ENCODE measurements around the gene TJP1.
"Not testable (repeated sequence)": the region's sequence is repeated elsewhere in the genome, so short reads cannot be mapped to it uniquely, and the experiment has no call there.

Gene TJP1

DNA sequence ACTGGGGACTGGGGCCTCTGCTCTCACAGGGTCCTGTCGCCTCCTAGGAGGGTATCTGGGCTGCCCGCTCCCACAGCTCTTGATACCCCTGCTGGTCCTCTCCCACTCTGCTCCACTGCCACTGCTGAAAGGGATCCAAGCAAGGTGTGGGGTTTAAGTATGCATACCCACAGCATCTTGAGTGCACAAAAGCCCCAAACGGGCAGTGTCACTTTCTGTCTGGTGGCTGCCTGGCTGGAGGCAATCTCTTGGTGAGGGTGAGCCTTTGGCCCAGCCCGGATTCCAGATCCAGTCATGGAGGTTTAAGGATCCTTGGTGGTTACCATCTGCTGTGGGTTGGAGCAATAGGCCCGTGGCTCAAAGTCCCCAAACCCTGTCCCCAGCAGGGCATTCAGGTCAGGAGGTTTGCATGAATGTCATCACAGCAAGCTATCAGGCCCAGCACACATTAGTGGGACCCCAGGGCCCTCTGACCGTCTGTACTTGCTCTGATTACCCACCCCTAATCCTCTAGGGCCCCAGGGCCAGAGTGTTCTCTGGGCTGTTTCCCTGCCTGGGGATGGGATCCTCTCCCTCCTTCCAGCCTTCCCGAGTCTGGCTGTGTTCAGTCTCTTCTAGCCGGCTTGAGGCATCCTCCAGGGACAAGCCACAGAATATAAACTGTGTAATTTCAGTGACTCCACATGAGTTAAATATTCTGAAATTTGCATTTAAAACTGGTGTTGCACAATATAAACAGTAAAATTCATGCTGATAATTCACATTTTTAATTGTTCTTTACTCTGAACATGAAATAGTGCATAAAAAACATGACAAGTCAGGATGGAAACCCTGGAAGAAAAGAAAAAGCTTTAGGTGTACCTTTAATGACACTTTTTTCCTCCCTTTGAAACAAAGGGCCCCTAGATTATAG lies 4.9 kb upstream of the TJP1 start:
- in situ Hi-C loops (cut with HindIII; ENCODE audit: low pct_unique_long_range_greater_than_20kb, low sequenced_read_pairs), result no loop called here
- no peak for DNase-seq (ENCODE audit: low read depth in 1 of 2, low spot score in 1 of 2)
- no peak for TF ChIP-seq JUND (IDR thresholded peaks at IDR 0.05; ENCODE audit: low read depth)

GRCh38 chr15:29825227-29825626 lies 3.0 kb upstream of the TJP1 start:
- DNase-seq (ENCODE audit: low read depth in 1 of 2, low spot score in 1 of 2), result no peak
- TF ChIP-seq JUND (IDR thresholded peaks at IDR 0.05; ENCODE audit: low read depth), result no peak
- in situ Hi-C loops (cut with HindIII; ENCODE audit: low pct_unique_long_range_greater_than_20kb, low sequenced_read_pairs), result no loop called here

DNA sequence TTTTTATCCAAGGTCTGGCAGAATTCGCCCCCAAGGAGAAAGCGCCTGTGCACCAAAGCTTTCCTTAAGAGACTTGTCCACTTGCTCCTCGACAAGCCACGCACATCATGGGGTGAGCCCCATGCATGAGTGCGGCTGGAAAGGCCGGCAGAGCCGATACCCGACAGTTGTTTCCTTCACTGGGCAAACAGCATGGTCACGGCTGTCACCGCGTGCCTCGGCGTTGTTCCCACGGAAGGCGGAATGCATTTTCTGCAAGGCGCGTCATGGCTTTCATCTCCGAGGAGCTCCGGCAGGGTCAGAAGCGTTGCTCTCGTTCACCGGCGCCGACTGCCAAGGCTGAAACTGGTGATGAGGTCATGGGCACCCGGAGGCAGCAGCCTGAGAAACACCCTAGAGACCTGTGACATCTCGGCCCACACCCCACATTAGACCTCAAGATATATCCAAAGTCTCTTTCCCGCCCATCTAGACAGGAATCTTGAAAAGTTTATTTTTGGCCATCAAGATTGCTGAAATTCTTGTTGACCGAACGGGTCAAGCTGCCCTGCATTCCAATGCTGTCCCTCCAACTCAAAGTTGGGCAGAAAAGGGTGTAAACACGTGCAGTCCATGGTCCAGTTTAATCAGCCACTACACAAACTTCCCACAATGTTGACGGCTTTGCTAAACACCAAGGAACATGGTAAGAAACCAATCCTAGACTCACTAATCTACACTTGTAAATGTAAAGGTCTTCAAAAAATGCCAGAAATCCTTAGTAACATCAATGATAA lies 604 bp upstream of the TJP1 start:
- peak in 1 of 2 experiments; percentile 82 for DNase-seq (ENCODE audit: low read depth in 1 of 2, low spot score in 1 of 2)
- in situ Hi-C loops (cut with HindIII; ENCODE audit: low pct_unique_long_range_greater_than_20kb, low sequenced_read_pairs), result no loop called here

GRCh38 chr15:29821416-29822099 lies 710 bp downstream of the TJP1 start:
- DNase-seq (ENCODE audit: low read depth in 1 of 2, low spot score in 1 of 2), result peak; percentile 39 to 80
- no peak for TF ChIP-seq JUND (IDR thresholded peaks at IDR 0.05; ENCODE audit: low read depth)
- in situ Hi-C loops (cut with HindIII; ENCODE audit: low pct_unique_long_range_greater_than_20kb, low sequenced_read_pairs), result no loop called here

More for the DNA sequence above, 604 bp upstream of the TJP1 start:
- TF ChIP-seq JUND (IDR thresholded peaks at IDR 0.05; ENCODE audit: low read depth), result no peak

GRCh38 chr15:29820394-29821154 lies 1.7 kb downstream of the TJP1 start:
- DNase-seq (ENCODE audit: low read depth in 1 of 2, low spot score in 1 of 2), result no peak
- TF ChIP-seq JUND (IDR thresholded peaks at IDR 0.05; ENCODE audit: low read depth), result no peak
- in situ Hi-C loops (cut with HindIII; ENCODE audit: low pct_unique_long_range_greater_than_20kb, low sequenced_read_pairs), result no loop called here

DNA sequence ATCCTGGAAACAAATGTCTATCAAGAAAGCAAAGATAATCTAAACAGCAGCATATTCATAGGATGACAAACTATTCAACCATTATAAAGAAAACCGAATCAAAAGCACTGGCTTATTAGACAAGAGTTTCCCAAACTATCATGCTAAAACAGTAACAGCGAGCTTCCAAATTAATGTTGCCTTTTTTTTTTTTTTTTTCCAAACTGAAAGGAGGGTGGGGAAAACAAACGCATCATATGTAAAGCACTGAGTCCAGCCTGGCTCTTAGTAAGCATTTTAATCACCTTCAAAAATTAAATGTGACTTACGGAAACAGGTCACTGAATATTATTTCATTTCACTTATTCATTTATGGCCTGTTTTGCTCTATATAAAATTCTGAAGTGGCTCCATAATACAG lies 2.3 kb downstream of the TJP1 start:
- DNase-seq (ENCODE audit: low read depth in 1 of 2, low spot score in 1 of 2), result no peak
- TF ChIP-seq JUND (IDR thresholded peaks at IDR 0.05; ENCODE audit: low read depth), result no peak
- in situ Hi-C loops (cut with HindIII; ENCODE audit: low pct_unique_long_range_greater_than_20kb, low sequenced_read_pairs), result no loop called here

DNA sequence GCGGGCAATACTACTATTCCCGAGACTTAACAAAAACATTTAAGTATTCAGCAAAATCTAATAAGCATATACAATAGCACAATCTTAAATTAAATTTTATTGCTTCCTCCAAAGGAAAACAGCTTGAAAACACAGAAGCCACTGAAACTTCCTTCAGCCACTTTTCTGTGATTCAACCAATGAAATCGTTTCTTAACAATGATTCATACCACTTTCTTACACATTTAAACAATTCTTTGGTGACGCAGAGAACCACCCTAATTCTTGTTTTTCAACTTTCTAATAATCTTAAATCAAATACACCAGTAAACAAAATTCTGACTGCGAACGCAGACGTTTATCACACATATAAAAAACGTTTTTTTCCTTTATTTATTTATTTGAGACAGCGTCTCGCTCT lies 4.1 kb downstream of the TJP1 start:
- TF ChIP-seq JUND (IDR thresholded peaks at IDR 0.05; ENCODE audit: low read depth), result no peak
- in situ Hi-C loops (cut with HindIII; ENCODE audit: low pct_unique_long_range_greater_than_20kb, low sequenced_read_pairs), result no loop called here
- no peak for DNase-seq (ENCODE audit: low read depth in 1 of 2, low spot score in 1 of 2)

GRCh38 chr15:29817455-29817854 lies 4.8 kb downstream of the TJP1 start:
- DNase-seq (ENCODE audit: low read depth in 1 of 2, low spot score in 1 of 2); in situ Hi-C loops (cut with HindIII; ENCODE audit: low pct_unique_long_range_greater_than_20kb, low sequenced_read_pairs): not testable (repeated sequence)

DNA sequence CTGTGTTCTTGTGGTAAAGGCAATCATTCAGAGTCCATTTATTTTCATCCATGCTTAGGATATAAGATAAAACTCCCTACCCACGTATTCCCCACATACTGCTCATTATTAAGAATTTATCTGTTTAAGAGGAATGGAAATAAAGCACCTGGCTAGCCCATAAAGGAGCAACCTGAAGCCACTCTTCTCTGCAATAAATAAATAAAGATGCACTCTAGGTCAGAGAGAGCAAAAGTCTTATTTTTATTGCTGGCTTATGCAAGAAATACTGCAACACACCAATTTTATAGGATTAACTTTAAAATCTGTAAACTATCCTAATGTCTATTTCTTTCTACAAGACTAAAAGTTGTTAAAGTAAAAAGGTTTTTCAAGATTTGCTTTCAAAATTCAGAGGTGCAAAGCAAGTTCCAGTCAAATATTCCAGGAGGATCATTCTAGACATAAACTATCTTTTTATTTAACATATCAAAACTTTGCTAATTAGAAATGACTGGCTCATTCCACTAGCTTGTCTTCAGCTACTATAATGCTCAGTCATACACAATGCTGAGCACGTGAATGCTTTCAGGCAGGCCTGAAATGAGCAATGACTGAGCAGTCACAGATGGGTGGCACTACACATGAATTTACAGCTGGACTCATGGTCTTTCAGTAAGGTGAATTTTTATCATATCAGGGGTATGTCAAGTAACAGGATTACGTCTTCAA lies 7.1 kb downstream of the TJP1 start:
- no peak for TF ChIP-seq JUND (IDR thresholded peaks at IDR 0.05; ENCODE audit: low read depth)
- in situ Hi-C loops (cut with HindIII; ENCODE audit: low pct_unique_long_range_greater_than_20kb, low sequenced_read_pairs), result no loop called here
- DNase-seq (ENCODE audit: low read depth in 1 of 2, low spot score in 1 of 2), result peak in 1 of 2 experiments; percentile 9

DNA sequence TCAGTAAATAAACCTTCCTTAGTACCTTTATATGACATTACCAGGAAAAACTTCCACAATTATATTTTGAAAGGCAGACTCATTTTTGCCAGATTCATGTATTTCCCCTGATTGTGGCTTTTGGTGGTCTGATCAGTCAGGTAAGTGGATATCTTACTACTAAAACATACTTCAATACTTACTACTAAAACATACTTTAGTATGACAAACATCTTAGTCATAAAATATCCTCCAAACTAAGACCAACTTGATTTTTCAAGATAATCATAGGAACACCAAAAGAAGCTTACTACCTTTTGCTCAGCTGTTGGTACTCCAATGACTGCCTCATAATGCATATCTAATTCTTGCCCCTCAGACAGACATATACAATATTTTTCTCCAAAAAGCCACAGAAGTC lies 9.3 kb downstream of the TJP1 start:
- DNase-seq (ENCODE audit: low read depth in 1 of 2, low spot score in 1 of 2), result no peak
- TF ChIP-seq JUND (IDR thresholded peaks at IDR 0.05; ENCODE audit: low read depth), result no peak
- in situ Hi-C loops (cut with HindIII; ENCODE audit: low pct_unique_long_range_greater_than_20kb, low sequenced_read_pairs), result no loop called here

- in situ Hi-C loops (cut with HindIII; ENCODE audit: low pct_unique_long_range_greater_than_20kb, low sequenced_read_pairs), result no loop called here
- TF ChIP-seq JUND (IDR thresholded peaks at IDR 0.05; ENCODE audit: low read depth), result no peak
- peak in 1 of 2 experiments; percentile 90 for DNase-seq (ENCODE audit: low read depth in 1 of 2, low spot score in 1 of 2)
Measured at GRCh38 chr15:29812384-29812694, 9.9 kb downstream of the TJP1 start.
